Measurements from ENCODE around the gene SRRT.
A peak's percentile ranks its signal among the peaks of the same experiment; 100 is the strongest.

The SRRT gene

DNA sequence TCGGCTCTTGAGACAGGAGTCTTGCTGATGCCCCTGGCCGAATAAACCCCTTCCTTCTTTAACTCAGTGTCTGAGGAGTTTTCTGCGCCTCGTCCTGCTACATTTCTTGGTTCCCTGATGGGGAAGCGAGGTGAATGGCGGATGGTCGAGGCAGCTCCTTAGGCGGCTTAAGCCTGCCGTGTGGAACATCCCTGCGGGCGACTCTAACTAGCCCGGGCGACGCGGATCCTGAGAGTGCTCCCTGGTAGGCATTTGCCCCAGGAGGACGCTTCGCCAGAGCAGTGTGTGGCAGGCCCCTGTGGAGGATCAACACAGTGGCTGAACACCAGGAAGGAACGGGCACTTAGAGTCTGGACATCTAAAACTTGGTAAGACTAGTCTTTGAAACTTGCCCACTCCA lies 35.5 kb upstream of the SRRT start:
- Histone ChIP-seq H3K4me3 (ENCODE audit: severe bottlenecking) (no peak overlapping the region), H3K27me3 (ENCODE audit: insufficient read depth, poor library complexity, severe bottlenecking) (no peaks in the 10 kb centered on the region), H3K9me3 (ENCODE audit: severe bottlenecking) (no peaks in the 10 kb centered on the region), H3K36me3 (ENCODE audit: low read depth) (no peaks in the 10 kb centered on the region), H3K27ac (ENCODE audit: poor library complexity, severe bottlenecking) (no peak overlapping the region), H3K4me1 (ENCODE audit: insufficient read depth, poor library complexity, severe bottlenecking) (peaks cover 12% of the 10 kb centered on the region)
- TF ChIP-seq, protein P1, sequence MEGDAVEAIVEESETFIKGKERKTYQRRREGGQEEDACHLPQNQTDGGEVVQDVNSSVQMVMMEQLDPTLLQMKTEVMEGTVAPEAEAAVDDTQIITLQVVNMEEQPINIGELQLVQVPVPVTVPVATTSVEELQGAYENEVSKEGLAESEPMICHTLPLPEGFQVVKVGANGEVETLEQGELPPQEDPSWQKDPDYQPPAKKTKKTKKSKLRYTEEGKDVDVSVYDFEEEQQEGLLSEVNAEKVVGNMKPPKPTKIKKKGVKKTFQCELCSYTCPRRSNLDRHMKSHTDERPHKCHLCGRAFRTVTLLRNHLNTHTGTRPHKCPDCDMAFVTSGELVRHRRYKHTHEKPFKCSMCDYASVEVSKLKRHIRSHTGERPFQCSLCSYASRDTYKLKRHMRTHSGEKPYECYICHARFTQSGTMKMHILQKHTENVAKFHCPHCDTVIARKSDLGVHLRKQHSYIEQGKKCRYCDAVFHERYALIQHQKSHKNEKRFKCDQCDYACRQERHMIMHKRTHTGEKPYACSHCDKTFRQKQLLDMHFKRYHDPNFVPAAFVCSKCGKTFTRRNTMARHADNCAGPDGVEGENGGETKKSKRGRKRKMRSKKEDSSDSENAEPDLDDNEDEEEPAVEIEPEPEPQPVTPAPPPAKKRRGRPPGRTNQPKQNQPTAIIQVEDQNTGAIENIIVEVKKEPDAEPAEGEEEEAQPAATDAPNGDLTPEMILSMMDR (IDR thresholded peaks at IDR 0.05; ENCODE audit: poor library complexity, severe bottlenecking): no peak
- ATAC-seq (ENCODE audit: low read depth) (no peak), DNase-seq (ENCODE audit: low spot score) (no peak)

GRCh38 chr7:100840470-100841100 lies 34.3 kb upstream of the SRRT start:
- H3K4me1 ChIP-seq (ENCODE audit: insufficient read depth, poor library complexity, severe bottlenecking): peaks cover 12% of the 10 kb centered on the region
- H3K36me3 ChIP-seq (ENCODE audit: low read depth): no peaks in the 10 kb centered on the region
- H3K27ac ChIP-seq (ENCODE audit: poor library complexity, severe bottlenecking): no peak overlapping the region
- no peaks in the 10 kb centered on the region for H3K9me3 ChIP-seq (ENCODE audit: severe bottlenecking)
- TF ChIP-seq, protein P1 (IDR thresholded peaks at IDR 0.05; ENCODE audit: poor library complexity, severe bottlenecking): no peak
- H3K4me3 ChIP-seq (ENCODE audit: severe bottlenecking): no peak overlapping the region
- ATAC-seq (ENCODE audit: low read depth): no peak
- DNase-seq (ENCODE audit: low spot score): no peak
- no peaks in the 10 kb centered on the region for H3K27me3 ChIP-seq (ENCODE audit: insufficient read depth, poor library complexity, severe bottlenecking)

GRCh38 chr7:100847360-100847759 lies 27.5 kb upstream of the SRRT start:
- Histone ChIP-seq H3K36me3 (ENCODE audit: low read depth) (no peaks in the 10 kb centered on the region), H3K9me3 (ENCODE audit: severe bottlenecking) (no peaks in the 10 kb centered on the region), H3K27ac (ENCODE audit: poor library complexity, severe bottlenecking) (no peak overlapping the region), H3K27me3 (ENCODE audit: insufficient read depth, poor library complexity, severe bottlenecking) (no peaks in the 10 kb centered on the region), H3K4me3 (ENCODE audit: severe bottlenecking) (no peak overlapping the region), H3K4me1 (ENCODE audit: insufficient read depth, poor library complexity, severe bottlenecking) (no peaks in the 10 kb centered on the region)
- TF ChIP-seq, protein P1 (IDR thresholded peaks at IDR 0.05; ENCODE audit: poor library complexity, severe bottlenecking): no peak
- no peak for ATAC-seq (ENCODE audit: low read depth)
- DNase-seq (ENCODE audit: low spot score): no peak

GRCh38 chr7:100852048-100852872 lies 22.6 kb upstream of the SRRT start, which contains the start of gene SLC12A9:
Gene SLC12A9 (plus strand): TSS chr7:100852713. CDS start chr7:100854198, 1,485 bp downstream.
- Histone ChIP-seq H3K4me3 (ENCODE audit: severe bottlenecking) (peak within 1 kb of the TSS; percentile 56), H3K9me3 (ENCODE audit: severe bottlenecking) (no peaks in the 10 kb centered on the region), H3K27me3 (ENCODE audit: insufficient read depth, poor library complexity, severe bottlenecking) (no peaks in the 10 kb centered on the region), H3K36me3 (ENCODE audit: low read depth) (peaks cover 7% of the 10 kb centered on the region; the same call in 1 of the 2 replicates), H3K27ac (ENCODE audit: poor library complexity, severe bottlenecking) (peak within 1 kb of the TSS; percentile 62), H3K4me1 (ENCODE audit: insufficient read depth, poor library complexity, severe bottlenecking) (peaks cover 3% of the 10 kb centered on the region)
- DNase-seq (ENCODE audit: low spot score) (peak; percentile 92), ATAC-seq (ENCODE audit: low read depth) (peak; percentile 95)
- TF ChIP-seq, protein P1 (IDR thresholded peaks at IDR 0.05; ENCODE audit: poor library complexity, severe bottlenecking): peak; percentile 93

Measured in RWPE2 (cell line).